Trophoblast cell (in vitro differentiated cells and primary cell): Measurements from ENCODE around the gene GLRX.
A peak's percentile ranks its signal among the peaks of the same experiment; 100 is the strongest.

Source experiments
- DNase-seq, 2 donors: peaks; one replicate each; pipeline ENCODE4 v3.0.0-alpha.2; 2016
- H2AFZ ChIP-seq: 2 replicates; pipeline ENCODE4 v1.6.1; 2013; ENCODE audit warnings: low read length, moderate library complexity, mild to moderate bottlenecking; ENCODE audit not compliant: insufficient read depth, poor library complexity
- H2AK5ac ChIP-seq: 2 replicates; pipeline ENCODE4 v1.6.1; 2013; ENCODE audit warnings: mild to moderate bottlenecking, low read length
- H2BK120ac ChIP-seq: 2 replicates; pipeline ENCODE4 v1.6.1; 2013; ENCODE audit warnings: low read length, mild to moderate bottlenecking, moderate library complexity; ENCODE audit not compliant: insufficient read depth, poor library complexity
- H2BK12ac ChIP-seq: 2 replicates; pipeline ENCODE4 v1.6.1; 2013; ENCODE audit warnings: mild to moderate bottlenecking, low read length, moderate library complexity
- H2BK5ac ChIP-seq: 2 replicates; pipeline ENCODE4 v1.6.1; 2013; ENCODE audit warnings: low read length, low read depth, moderate library complexity, mild to moderate bottlenecking; ENCODE audit not compliant: poor library complexity
- H3K14ac ChIP-seq: 2 replicates; pipeline ENCODE4 v1.6.1; 2013; ENCODE audit warnings: mild to moderate bottlenecking, low read length
- H3K18ac ChIP-seq: 2 replicates; pipeline ENCODE4 v1.6.1; 2013; ENCODE audit warnings: mild to moderate bottlenecking, low read length
- H3K23ac ChIP-seq: 2 replicates; pipeline ENCODE4 v1.6.1; 2013; ENCODE audit warnings: low read length
- H3K27ac ChIP-seq: 2 replicates; pipeline ENCODE4 v1.5.1; 2013; ENCODE audit warnings: low read depth, mild to moderate bottlenecking, inconsistent platforms, low read length, moderate library complexity
- H3K27me3 ChIP-seq: 2 replicates; pipeline ENCODE4 v1.6.1; 2013; ENCODE audit warnings: inconsistent platforms, mild to moderate bottlenecking, low read length, moderate library complexity; ENCODE audit not compliant: insufficient read depth
- H3K36me3 ChIP-seq, 2 experiments: 1 replicate in 1 of 2; 2 replicates in 1 of 2; pipeline ENCODE4 v1.6.1; 2013; ENCODE audit warnings: low read length in 2 of 2, mild to moderate bottlenecking in 2 of 2, moderate library complexity in 1 of 2; ENCODE audit not compliant: insufficient read depth in 2 of 2, control insufficient read depth in 1 of 2
- H3K4ac ChIP-seq: 2 replicates; pipeline ENCODE4 v1.6.1; 2013; ENCODE audit warnings: low read depth, mild to moderate bottlenecking, low read length, moderate library complexity
- H3K4me1 ChIP-seq, 2 experiments: 1 replicate in 1 of 2; 2 replicates in 1 of 2; pipeline ENCODE4 v1.6.1; 2013; ENCODE audit warnings: low read length in 2 of 2, mild to moderate bottlenecking in 2 of 2, moderate library complexity in 1 of 2; ENCODE audit not compliant: insufficient read depth in 2 of 2, control insufficient read depth in 1 of 2
- H3K4me2 ChIP-seq: 2 replicates; pipeline ENCODE4 v1.6.1; 2013; ENCODE audit warnings: inconsistent platforms, mild to moderate bottlenecking, low read length, moderate library complexity
- H3K4me3 ChIP-seq: 2 replicates; pipeline ENCODE4 v1.5.1; 2013; ENCODE audit warnings: mild to moderate bottlenecking, low read depth, low read length, inconsistent platforms
- H3K79me1 ChIP-seq: one replicate; pipeline ENCODE4 v1.6.1; 2013; ENCODE audit warnings: low read length
- H3K79me2 ChIP-seq: 2 replicates; pipeline ENCODE4 v1.6.1; 2013; ENCODE audit warnings: low read length, mild to moderate bottlenecking; ENCODE audit not compliant: control insufficient read depth, insufficient read depth, poor library complexity
- H3K9ac ChIP-seq: 2 replicates; pipeline ENCODE4 v1.6.1; 2013; ENCODE audit warnings: mild to moderate bottlenecking, low read length
- H3K9me3 ChIP-seq: 2 replicates; pipeline ENCODE4 v1.6.1; 2013; ENCODE audit warnings: low read depth, mild to moderate bottlenecking, control low read depth, inconsistent platforms, low read length; ENCODE audit not compliant: insufficient read depth
- H4K12ac ChIP-seq: 2 replicates; pipeline ENCODE4 v1.6.1; 2013; ENCODE audit warnings: low read depth, mild to moderate bottlenecking, low read length, moderate library complexity
- H4K8ac ChIP-seq: 2 replicates; pipeline ENCODE4 v1.6.1; 2013; ENCODE audit warnings: low read depth, mild to moderate bottlenecking, low read length, moderate library complexity
- H4K91ac ChIP-seq: one replicate; pipeline ENCODE4 v1.6.1; 2013; ENCODE audit warnings: low read depth, mild to moderate bottlenecking, low read length, moderate library complexity
- WGBS: extraction: QIAGEN DNeasy Blood & Tissue Kit; methylation state at CpG from one replicate; pipeline ENCODE4 v1.1.7; 2013; ENCODE audit warnings: missing lambda C conversion rate; ENCODE audit not compliant: insufficient read length, insufficient coverage; ENCODE audit errors: extremely low coverage; 5-methylcytosine and 5-hydroxymethylcytosine counted together

The GLRX gene

GRCh38 chr5:95781101-95781583 lies 41.4 kb downstream of the GLRX start:
- Histone ChIP-seq H3K27me3 (no peaks in the 10 kb centered on the region), H2AK5ac (no peak overlapping the region), H3K27ac (no peak overlapping the region), H4K8ac (no peak overlapping the region), H3K9me3 (no peaks in the 10 kb centered on the region), H3K18ac (no peak overlapping the region), H3K4ac (no peak overlapping the region), H3K79me1 (peaks cover 2% of the 10 kb centered on the region), H3K14ac (no peak overlapping the region), H3K36me3 (peaks cover 36 to 47% of the 10 kb centered on the region in 2 experiments), H2AFZ (no peak overlapping the region), H4K91ac (no peak overlapping the region), H2BK120ac (no peak overlapping the region), H4K12ac (no peak overlapping the region), H3K23ac (no peak overlapping the region), H3K4me3 (no peak overlapping the region), H3K79me2 (no peaks in the 10 kb centered on the region), H2BK12ac (no peak overlapping the region), H3K4me2 (no peak overlapping the region), H3K9ac (no peak overlapping the region), H3K4me1 (peaks cover 0 to 2% of the 10 kb centered on the region in 2 experiments), H2BK5ac (no peak overlapping the region)
- WGBS, result no CpG with 5 or more reads among the region's 4 CpGs
- DNase-seq, result peak; percentile 89 to 95

GRCh38 chr5:95780597-95780996 lies 41.9 kb downstream of the GLRX start:
- no peak overlapping the region for H2BK5ac ChIP-seq
- H3K23ac ChIP-seq, result no peak overlapping the region
- no peak overlapping the region for H2AFZ ChIP-seq
- no peak overlapping the region for H3K4me3 ChIP-seq
- H2BK120ac ChIP-seq, result no peak overlapping the region
- no peak overlapping the region for H3K27ac ChIP-seq
- H2AK5ac ChIP-seq, result no peak overlapping the region
- H4K91ac ChIP-seq, result no peak overlapping the region
- no peak overlapping the region for H3K4ac ChIP-seq
- no peak overlapping the region for H3K18ac ChIP-seq
- H3K4me2 ChIP-seq, result no peak overlapping the region
- no peaks in the 10 kb centered on the region for H3K79me2 ChIP-seq
- H3K27me3 ChIP-seq, result no peaks in the 10 kb centered on the region
- H3K14ac ChIP-seq, result no peak overlapping the region
- peak in 1 of 2 donors; percentile 60 for DNase-seq
- no peak overlapping the region for H2BK12ac ChIP-seq
- peaks cover 0 to 2% of the 10 kb centered on the region in 2 experiments for H3K4me1 ChIP-seq
- no peak overlapping the region for H4K12ac ChIP-seq
- H3K9ac ChIP-seq, result no peak overlapping the region
- peaks cover 2% of the 10 kb centered on the region for H3K79me1 ChIP-seq
- no peaks in the 10 kb centered on the region for H3K9me3 ChIP-seq
- WGBS, result no CpG with 5 or more reads among the region's 7 CpGs
- peaks cover 38 to 49% of the 10 kb centered on the region in 2 experiments for H3K36me3 ChIP-seq
- no peak overlapping the region for H4K8ac ChIP-seq

- Histone ChIP-seq H2AK5ac (no peak overlapping the region), H4K12ac (no peak overlapping the region), H4K91ac (no peak overlapping the region), H3K14ac (no peak overlapping the region), H3K9me3 (no peaks in the 10 kb centered on the region), H3K36me3 (peaks cover 36 to 43% of the 10 kb centered on the region in 2 experiments), H3K4me1 (peaks cover 0 to under 1% of the 10 kb centered on the region in 2 experiments), H2BK120ac (no peak overlapping the region), H3K79me2 (no peaks in the 10 kb centered on the region), H2BK5ac (no peak overlapping the region), H2AFZ (no peak overlapping the region), H3K4ac (no peak overlapping the region), H3K23ac (no peak overlapping the region), H3K4me3 (no peak overlapping the region), H3K4me2 (no peak overlapping the region), H2BK12ac (no peak overlapping the region), H3K27me3 (no peaks in the 10 kb centered on the region), H3K79me1 (peaks cover 2% of the 10 kb centered on the region), H3K9ac (no peak overlapping the region), H4K8ac (no peak overlapping the region), H3K27ac (no peak overlapping the region), H3K18ac (no peak overlapping the region)
- DNase-seq, result no peak
- WGBS, result no CpG with 5 or more reads among the region's 2 CpGs
Measured at GRCh38 chr5:95779611-95780010, 42.9 kb downstream of the GLRX start.

- Histone ChIP-seq H2BK5ac (no peak overlapping the region), H3K4me2 (no peak overlapping the region), H3K4me3 (no peak overlapping the region), H3K18ac (no peak overlapping the region), H3K4me1 (no peaks in the 10 kb centered on the region), H4K91ac (no peak overlapping the region), H4K12ac (no peak overlapping the region), H2BK12ac (no peak overlapping the region), H3K79me1 (peaks cover 2% of the 10 kb centered on the region), H3K9ac (no peak overlapping the region), H3K27ac (no peak overlapping the region), H3K79me2 (no peaks in the 10 kb centered on the region), H3K14ac (no peak overlapping the region), H2BK120ac (no peak overlapping the region), H3K36me3 (peaks cover 36 to 42% of the 10 kb centered on the region in 2 experiments), H3K23ac (no peak overlapping the region), H4K8ac (no peak overlapping the region), H2AFZ (no peak overlapping the region), H2AK5ac (no peak overlapping the region), H3K27me3 (no peaks in the 10 kb centered on the region), H3K4ac (no peak overlapping the region), H3K9me3 (no peaks in the 10 kb centered on the region)
- DNase-seq, result no peak
- no CpG with 5 or more reads among the region's 7 CpGs for WGBS
Measured at GRCh38 chr5:95778713-95779436, 43.7 kb downstream of the GLRX start.
